ENCODE results near the gene MRPS5.

DNA sequence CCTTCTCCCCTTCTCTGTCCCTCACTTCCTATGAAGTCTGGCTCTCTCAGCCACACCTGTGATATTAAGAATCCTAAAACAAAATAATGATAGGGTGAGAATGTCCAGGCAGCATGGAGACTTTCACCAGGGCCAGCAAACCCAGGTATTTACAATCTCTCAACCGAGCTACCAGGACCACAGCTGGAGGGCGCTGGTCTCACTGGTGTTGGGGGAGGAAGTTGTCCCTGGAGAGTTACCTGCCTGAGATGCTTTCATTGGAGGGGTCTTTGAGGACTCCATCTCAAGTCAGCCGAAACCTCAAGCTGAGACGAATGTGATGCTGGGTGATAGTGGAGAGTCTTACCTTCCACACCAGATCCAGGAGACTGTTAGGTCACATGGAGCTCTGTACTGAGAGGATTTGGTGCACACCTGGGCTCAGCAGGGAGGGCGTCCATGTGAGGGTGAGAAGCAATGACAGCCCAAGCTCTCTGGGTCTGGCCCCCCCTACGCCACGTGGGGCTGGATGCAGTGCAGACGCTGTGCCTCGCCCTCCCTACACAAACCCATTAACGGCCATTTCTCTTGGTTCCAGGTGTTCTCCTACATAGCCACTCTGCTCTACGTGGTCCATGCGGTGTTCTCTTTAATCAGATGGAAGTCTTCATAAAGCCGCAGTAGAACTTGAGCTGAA lies 68.7 kb downstream of the MRPS5 start:
- TF ChIP-seq POLR2AphosphoS5 (IDR thresholded peaks at IDR 0.05; ENCODE audit: low read depth, low read length) (no peak), POLR2A (IDR thresholded peaks at IDR 0.05; ENCODE audit: low read depth, low read length) (no peak), PAX5 (IDR thresholded peaks at IDR 0.05; ENCODE audit: insufficient read depth, low read length, severe bottlenecking) (no peak), SPI1 (IDR thresholded peaks at IDR 0.05; ENCODE audit: low read depth, low read length) (no peak)

Data from GM12891 (cell line).